PFSK-1 (cell line): ENCODE results near the gene ZNF592.

Experiments used
- POLR2AphosphoS5 ChIP-seq: IDR thresholded peaks from 2 replicates; pipeline ENCODE4 v1.6.1; 2012; ENCODE audit warnings: low read depth, mild to moderate bottlenecking, control low read depth, low read length, moderate library complexity
- REST ChIP-seq, 2 experiments: IDR thresholded peaks; 2 replicates each; pipeline versions ENCODE4 v1.6.1 to v1.8.0; 2011 to 2012; ENCODE audit warnings: low read depth in 2 of 2, low read length in 2 of 2, control low read depth in 1 of 2, inconsistent platforms in 1 of 2, mild to moderate bottlenecking in 1 of 2, moderate library complexity in 1 of 2; ENCODE audit not compliant: insufficient read depth in 1 of 2
- SIN3A ChIP-seq: IDR thresholded peaks from 2 replicates; pipeline ENCODE4 v1.6.1; 2012; ENCODE audit warnings: mild to moderate bottlenecking, low read length, moderate library complexity, borderline replicate concordance; ENCODE audit not compliant: insufficient read depth
- TAF1 ChIP-seq: IDR thresholded peaks from 2 replicates; pipeline ENCODE4 v1.6.1; 2012; ENCODE audit warnings: low read length, control low read depth, borderline replicate concordance; ENCODE audit not compliant: insufficient read depth

DNA sequence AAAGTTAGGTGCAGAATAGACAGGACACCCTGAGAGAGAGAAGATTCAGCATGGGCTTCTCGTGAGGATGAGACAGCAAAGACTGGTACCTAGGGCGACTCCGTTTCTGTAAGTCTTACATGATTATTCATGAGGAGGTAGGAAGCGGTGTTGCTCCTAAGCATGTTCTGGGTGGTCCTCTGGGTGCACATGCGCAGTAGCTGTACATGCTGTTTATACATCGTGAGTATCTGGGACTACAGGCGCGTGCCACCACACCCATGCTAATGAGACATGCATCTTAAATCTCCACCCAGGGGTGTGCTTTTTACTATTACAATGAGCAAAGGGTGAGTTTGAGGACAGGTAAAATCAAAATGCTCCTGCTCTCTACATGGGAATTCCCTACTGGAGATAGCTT is 81.0 kb downstream of the ZNF592 start:
- no peak for TF ChIP-seq REST (IDR thresholded peaks at IDR 0.05; ENCODE audit: insufficient read depth in 1 of 2, low read depth in 2 of 2, low read length in 2 of 2)
- TF ChIP-seq SIN3A = no peak
- no peak for TF ChIP-seq POLR2AphosphoS5
- TF ChIP-seq TAF1 = no peak
